ENCODE measurements around the gene UNK.

UNK gene

DNA sequence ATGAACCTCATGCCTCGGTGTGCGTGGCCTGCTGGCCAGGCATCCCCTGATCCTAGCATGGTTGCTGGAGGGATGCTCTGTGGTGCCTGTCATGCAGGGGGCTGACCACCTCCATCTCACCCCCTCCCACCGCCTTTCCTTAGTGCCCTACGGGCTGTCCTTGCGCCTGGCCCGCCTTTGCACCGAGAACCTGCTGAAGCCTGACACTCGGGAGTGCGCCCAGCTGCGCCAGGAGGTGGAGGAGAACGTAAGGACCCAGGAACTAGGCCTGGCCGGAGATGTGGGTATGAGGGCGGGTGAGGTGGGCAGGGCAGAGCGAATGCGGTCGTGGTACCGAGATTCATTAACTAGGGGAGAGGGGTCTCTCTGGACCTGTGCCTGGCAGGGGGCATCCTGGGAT, 44.4 kb upstream of the UNK start:
- TF ChIP-seq, protein P1, sequence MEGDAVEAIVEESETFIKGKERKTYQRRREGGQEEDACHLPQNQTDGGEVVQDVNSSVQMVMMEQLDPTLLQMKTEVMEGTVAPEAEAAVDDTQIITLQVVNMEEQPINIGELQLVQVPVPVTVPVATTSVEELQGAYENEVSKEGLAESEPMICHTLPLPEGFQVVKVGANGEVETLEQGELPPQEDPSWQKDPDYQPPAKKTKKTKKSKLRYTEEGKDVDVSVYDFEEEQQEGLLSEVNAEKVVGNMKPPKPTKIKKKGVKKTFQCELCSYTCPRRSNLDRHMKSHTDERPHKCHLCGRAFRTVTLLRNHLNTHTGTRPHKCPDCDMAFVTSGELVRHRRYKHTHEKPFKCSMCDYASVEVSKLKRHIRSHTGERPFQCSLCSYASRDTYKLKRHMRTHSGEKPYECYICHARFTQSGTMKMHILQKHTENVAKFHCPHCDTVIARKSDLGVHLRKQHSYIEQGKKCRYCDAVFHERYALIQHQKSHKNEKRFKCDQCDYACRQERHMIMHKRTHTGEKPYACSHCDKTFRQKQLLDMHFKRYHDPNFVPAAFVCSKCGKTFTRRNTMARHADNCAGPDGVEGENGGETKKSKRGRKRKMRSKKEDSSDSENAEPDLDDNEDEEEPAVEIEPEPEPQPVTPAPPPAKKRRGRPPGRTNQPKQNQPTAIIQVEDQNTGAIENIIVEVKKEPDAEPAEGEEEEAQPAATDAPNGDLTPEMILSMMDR (IDR thresholded peaks at IDR 0.05; ENCODE audit: extremely low read depth, missing control alignments) = no peak
- DNase-seq (ENCODE audit: low spot score) = no peak

DNA sequence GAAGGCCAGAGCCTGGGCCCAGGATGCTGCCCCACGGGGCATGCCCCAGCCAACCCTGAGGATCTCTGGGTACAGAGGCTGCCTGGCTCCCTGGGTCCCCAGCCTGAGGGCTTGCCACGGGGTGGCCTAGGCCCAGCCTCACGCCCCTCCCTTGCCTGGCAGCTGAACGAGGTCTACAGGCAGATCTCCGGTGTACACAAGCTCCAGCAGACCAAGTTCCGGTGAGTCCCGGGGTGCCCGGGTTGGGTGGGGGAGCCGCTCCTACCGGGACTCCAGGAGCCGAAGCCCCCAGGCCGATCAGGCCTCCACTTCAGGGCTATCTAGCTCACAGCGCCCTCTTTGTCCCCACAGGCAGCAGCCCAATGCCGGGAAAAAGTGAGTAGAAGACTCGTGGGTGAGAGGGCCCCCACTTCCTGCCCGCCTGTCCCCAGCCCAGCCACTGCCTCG, 44.0 kb upstream of the UNK start:
- TF ChIP-seq, protein P1 (IDR thresholded peaks at IDR 0.05; ENCODE audit: extremely low read depth, missing control alignments) = no peak
- no peak for DNase-seq (ENCODE audit: low spot score)

DNA sequence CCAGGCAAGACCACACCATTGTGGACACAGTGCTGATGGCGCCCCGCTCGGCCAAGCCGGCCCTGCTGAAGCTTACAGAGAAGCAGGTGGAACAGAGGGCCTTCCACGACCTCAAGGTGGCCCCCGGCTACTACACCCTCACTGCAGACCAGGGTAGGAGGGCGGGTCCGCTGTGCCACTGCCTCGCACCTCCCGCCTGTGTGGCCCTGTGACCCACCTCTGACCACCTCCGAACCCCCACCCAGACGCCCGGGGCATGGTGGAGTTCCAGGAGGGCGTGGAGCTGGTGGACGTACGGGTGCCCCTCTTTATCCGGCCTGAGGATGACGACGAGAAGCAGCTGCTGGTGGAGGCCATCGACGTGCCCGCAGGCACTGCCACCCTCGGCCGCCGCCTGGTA, 42.3 kb upstream of the UNK start:
- TF ChIP-seq, protein P1 (IDR thresholded peaks at IDR 0.05; ENCODE audit: extremely low read depth, missing control alignments) = no peak
- no peak for DNase-seq (ENCODE audit: low spot score)

DNA sequence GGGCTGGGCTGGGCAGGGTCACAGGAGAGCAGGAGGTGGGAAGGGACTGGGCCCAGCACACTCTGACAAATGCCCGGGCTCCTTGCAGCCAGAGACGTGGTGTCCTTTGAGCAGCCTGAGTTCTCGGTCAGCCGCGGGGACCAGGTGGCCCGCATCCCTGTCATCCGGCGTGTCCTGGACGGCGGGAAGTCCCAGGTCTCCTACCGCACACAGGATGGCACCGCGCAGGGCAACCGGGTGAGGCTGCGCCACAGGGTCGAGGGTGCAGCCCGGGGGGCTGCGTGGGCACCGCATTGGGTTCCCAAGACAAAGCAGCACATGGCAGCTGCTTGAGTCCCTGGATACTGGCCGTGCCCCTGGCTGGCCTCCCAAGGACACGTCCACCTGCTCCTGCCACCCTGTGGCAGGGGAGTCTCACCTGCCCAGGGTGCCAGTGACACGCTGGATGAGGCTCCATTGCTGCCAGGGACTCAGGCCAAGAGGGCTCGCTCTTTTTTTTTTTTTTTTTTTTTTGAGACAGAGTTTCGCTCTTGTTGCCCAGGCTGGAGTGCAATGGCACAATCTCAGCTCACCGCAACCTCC, 40.9 kb upstream of the UNK start:
- DNase-seq (ENCODE audit: low spot score) = no peak
- TF ChIP-seq, protein P1 (IDR thresholded peaks at IDR 0.05; ENCODE audit: extremely low read depth, missing control alignments) = no peak

DNA sequence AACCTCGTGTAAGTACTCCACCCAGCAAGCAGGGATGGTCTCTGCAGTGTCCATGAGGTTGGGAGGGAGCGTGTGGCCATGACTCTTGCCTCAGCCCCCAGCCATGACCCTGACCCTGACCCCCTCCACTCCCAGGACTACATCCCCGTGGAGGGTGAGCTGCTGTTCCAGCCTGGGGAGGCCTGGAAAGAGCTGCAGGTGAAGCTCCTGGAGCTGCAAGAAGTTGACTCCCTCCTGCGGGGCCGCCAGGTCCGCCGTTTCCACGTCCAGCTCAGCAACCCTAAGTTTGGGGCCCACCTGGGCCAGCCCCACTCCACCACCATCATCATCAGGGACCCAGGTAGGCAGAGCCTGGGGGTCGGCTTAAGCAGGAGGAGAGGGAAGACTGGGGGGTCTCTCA, 35.9 kb upstream of the UNK start:
- DNase-seq (ENCODE audit: low spot score) = no peak
- TF ChIP-seq, protein P1 (IDR thresholded peaks at IDR 0.05; ENCODE audit: extremely low read depth, missing control alignments) = no peak

DNA sequence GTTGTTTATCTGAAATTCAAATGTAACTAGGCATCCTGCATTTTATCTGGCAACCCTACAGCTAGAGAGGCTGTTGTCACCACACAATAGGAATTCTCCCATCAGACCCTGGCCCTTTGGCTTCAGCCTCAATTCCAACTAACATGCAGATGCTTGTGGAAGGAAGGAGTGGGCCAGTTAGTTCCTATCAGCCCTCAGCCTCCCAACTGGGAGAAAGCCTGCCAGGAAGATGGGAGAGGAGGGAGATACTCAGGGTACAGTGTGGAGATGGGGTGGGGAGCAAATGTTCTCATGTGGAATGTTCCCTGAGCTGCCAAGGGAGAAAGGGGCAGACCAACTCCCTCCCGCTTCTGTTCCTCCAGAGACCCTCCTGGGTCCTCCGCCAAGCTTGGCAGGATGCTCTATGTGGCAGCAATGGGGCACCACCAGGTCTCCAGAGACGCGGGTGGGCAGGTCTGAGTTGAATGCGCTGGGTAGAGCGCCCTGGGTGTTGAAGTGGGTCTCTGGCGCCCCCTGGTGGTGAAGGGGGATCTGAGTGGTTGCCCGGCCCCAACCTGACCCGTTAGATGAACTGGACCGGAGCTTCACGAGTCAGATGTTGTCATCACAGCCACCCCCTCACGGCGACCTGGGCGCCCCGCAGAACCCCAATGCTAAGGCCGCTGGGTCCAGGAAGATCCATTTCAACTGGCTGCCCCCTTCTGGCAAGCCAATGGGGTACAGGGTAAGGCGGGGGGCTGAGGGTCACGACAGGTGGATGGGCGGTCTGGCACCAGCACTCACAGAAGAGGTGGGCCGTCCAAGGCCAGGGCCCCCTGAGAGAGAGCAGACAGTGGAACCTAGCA, 34.8 kb upstream of the UNK start:
- TF ChIP-seq, protein P1 (IDR thresholded peaks at IDR 0.05; ENCODE audit: extremely low read depth, missing control alignments) = peak; percentile 72
- peak; percentile 89 for DNase-seq (ENCODE audit: low spot score)

DNA sequence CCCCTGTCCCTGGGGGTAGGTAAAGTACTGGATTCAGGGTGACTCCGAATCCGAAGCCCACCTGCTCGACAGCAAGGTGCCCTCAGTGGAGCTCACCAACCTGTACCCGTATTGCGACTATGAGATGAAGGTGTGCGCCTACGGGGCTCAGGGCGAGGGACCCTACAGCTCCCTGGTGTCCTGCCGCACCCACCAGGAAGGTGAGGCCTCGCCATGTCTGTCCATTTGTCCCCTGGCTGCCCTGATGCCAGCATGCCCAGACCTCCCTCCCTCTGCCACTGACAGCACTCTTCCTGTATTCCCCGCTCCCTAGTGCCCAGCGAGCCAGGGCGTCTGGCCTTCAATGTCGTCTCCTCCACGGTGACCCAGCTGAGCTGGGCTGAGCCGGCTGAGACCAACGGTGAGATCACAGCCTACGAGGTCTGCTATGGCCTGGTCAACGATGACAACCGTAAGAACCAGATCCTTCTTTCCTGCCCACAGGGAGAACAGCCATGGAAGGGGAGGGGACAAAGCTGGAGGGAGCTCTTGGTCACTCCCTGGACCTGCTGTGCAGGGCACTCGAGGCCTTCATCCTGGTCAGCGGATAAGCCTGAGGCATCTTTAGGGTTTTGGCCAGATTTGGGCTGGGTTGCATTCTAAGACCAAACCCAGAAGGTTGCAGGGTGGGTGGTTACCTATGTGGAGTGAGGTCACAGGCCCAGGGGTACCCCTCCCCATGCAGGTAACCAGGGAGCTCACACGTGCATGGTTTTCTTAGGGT, 33.8 kb upstream of the UNK start:
- no peak for DNase-seq (ENCODE audit: low spot score)
- TF ChIP-seq, protein P1 (IDR thresholded peaks at IDR 0.05; ENCODE audit: extremely low read depth, missing control alignments) = no peak
